ENCODE measurements around the gene ASTN2.

ASTN2 gene

GRCh38 chr9:117363006-117363405 lies 51.9 kb downstream of the ASTN2 start:
- no peak for ATAC-seq

- ATAC-seq: no peak
Observed at GRCh38 chr9:117359910-117360309, 54.9 kb downstream of the ASTN2 start.

GRCh38 chr9:117355542-117355941 lies 59.3 kb downstream of the ASTN2 start:
- no peak for ATAC-seq

- no peak for ATAC-seq
Observed at GRCh38 chr9:117354997-117355396, 59.9 kb downstream of the ASTN2 start.

GRCh38 chr9:117354244-117354847 lies 60.5 kb downstream of the ASTN2 start:
- ATAC-seq: no peak

- no peak for ATAC-seq
Observed at GRCh38 chr9:117344892-117345660, 69.8 kb downstream of the ASTN2 start.

- no peak for ATAC-seq
Observed at GRCh38 chr9:117343427-117343826, 71.4 kb downstream of the ASTN2 start.

- no peak for ATAC-seq
Observed at GRCh38 chr9:117341151-117341550, 73.7 kb downstream of the ASTN2 start.

GRCh38 chr9:117340422-117340821 lies 74.4 kb downstream of the ASTN2 start:
- no peak for ATAC-seq

GRCh38 chr9:117335837-117336433 lies 78.9 kb downstream of the ASTN2 start:
- ATAC-seq: no peak

- no peak for ATAC-seq
Observed at GRCh38 chr9:117334101-117334500, 80.8 kb downstream of the ASTN2 start.

- ATAC-seq: no peak
Observed at GRCh38 chr9:117325831-117326230, 89.0 kb downstream of the ASTN2 start.

GRCh38 chr9:117325110-117325731 lies 89.6 kb downstream of the ASTN2 start:
- ATAC-seq: no peak

GRCh38 chr9:117323390-117323789 lies 91.5 kb downstream of the ASTN2 start:
- ATAC-seq: no peak

GRCh38 chr9:117317192-117317591 lies 97.7 kb downstream of the ASTN2 start:
- no peak for ATAC-seq

GRCh38 chr9:117315236-117315635 lies 99.6 kb downstream of the ASTN2 start:
- no peak for ATAC-seq

- no peak for ATAC-seq
Observed at GRCh38 chr9:117313989-117314388, 100.9 kb downstream of the ASTN2 start.

GRCh38 chr9:117307701-117308100 lies 107.2 kb downstream of the ASTN2 start:
- ATAC-seq: no peak

GRCh38 chr9:117306032-117306431 lies 108.8 kb downstream of the ASTN2 start:
- no peak for ATAC-seq

- no peak for ATAC-seq
Observed at GRCh38 chr9:117305454-117305853, 109.4 kb downstream of the ASTN2 start.

GRCh38 chr9:117304549-117304948 lies 110.3 kb downstream of the ASTN2 start:
- ATAC-seq: no peak

- ATAC-seq: no peak
Observed at GRCh38 chr9:117303643-117304230, 111.1 kb downstream of the ASTN2 start.

GRCh38 chr9:117302487-117302886 lies 112.4 kb downstream of the ASTN2 start:
- no peak for ATAC-seq

All from activated CD4-positive, CD25-positive, alpha-beta regulatory T cell treated with anti-CD3 and anti-CD28 coated beads, Interleukin-2, amount 50 U/mL, for 24 hours (primary cell).